Rectal smooth muscle tissue (tissue), 1 donor: ENCODE data around the gene LAGE3.

Experiments used
- H3K27ac ChIP-seq: one replicate; pipeline ENCODE4 v1.7.0; 2013; ENCODE audit warnings: low read depth, low read length, inconsistent platforms
- H3K27me3 ChIP-seq: one replicate; pipeline ENCODE4 v1.7.0; 2013; ENCODE audit warnings: low read length; ENCODE audit not compliant: control insufficient read depth, insufficient read depth
- H3K36me3 ChIP-seq: one replicate; pipeline ENCODE4 v1.7.0; 2013; ENCODE audit warnings: low read length; ENCODE audit not compliant: control insufficient read depth, insufficient read depth
- H3K4me1 ChIP-seq: one replicate; pipeline ENCODE4 v1.7.0; 2013; ENCODE audit warnings: low read length; ENCODE audit not compliant: control insufficient read depth, insufficient read depth
- H3K4me3 ChIP-seq: one replicate; pipeline ENCODE4 v1.7.0; 2013; ENCODE audit warnings: low read length
- H3K9ac ChIP-seq: one replicate; pipeline ENCODE4 v1.7.0; 2013; ENCODE audit warnings: low read length

LAGE3 gene

DNA sequence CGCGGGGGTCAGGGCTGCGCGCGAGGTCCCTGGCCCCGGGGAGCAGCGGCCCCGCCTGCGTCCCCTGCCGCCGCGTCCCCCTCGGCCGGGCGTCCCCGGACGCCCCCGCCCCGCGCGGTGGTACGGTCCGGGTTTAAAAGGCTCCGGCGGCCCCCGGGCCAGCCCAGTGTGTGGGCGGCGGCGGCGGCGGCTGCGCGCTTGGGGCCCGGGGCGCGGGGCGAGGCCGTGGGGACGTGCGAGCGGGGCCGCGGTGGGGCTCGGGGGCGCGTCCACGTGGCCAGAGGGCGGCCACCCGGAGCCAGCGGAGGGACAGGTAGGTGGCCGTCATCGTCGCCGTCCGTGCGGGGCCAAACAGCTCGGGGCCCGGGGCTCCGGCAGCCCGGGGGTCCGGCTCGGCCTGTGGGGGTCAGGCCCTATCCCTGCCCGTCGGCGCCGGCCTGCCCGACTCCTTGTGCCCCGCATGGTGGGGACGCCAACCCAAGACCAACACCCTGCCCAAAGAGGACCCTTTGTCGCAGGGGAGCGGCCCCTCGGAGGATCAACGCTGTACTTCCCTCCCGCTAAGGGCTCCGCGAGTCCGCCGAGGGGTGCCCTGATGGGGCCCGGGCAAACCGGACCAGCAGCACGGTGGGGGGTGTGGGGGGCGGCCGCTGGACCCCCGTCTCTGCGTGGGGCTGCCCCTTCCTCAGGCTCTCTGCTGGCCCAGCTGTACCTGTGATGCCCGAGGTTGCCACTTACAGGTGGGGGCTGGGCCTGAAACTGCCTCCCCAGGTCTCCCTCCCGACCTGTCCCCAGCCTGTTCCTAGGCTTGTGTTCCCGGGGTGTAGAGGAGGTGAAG is 20.7 kb downstream of the LAGE3 start, which contains the start of gene PLXNA3:
PLXNA3 (plus strand) TSS at position 166 of the 838 bp plus-strand sequence. CDS start 1,903 bp downstream, outside the sequence.
- no peaks in the 10 kb centered on the region for H3K36me3 ChIP-seq
- no peaks in the 10 kb centered on the region for H3K4me1 ChIP-seq
- no peak within 1 kb of the TSS for H3K9ac ChIP-seq
- H3K4me3 ChIP-seq, result peak within 1 kb of the TSS; percentile 71
- H3K27ac ChIP-seq, result peak within 1 kb of the TSS; percentile 50
- H3K27me3 ChIP-seq, result peaks cover 3% of the 10 kb centered on the region

DNA sequence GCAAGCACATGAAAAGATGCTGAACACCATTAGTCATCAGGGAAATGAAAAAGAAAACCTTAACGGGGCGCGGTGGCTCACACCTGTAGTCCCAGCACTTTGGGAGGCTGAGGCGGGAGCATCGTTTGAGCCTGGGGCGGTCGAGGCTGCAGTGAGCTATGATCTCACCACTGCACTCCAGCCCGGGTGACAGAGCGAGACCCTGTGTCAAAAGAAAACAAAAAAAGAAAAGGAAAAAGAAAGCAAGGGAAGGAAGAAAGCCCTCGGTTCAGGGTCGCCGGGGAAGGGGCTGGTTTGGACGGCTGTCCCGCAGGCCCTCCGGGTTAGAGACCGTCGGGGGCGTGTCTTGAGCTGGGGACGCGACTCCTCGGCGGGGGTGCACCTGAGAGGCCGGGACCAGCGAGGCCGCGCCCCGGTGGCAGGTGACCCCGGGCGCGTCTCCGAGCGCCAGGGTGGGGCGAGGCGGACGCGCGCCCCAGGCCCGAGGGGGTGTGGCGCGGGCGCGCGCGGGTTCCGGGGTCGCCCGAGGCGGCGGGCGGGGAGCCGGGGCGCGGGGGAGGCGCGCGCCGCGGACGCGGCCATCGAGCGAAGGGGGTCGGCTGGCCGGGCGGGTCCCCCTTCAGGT is 21.5 kb downstream of the LAGE3 start:
- Histone ChIP-seq H3K36me3 (peaks cover under 1% of the 10 kb centered on the region), H3K27me3 (peaks cover 2% of the 10 kb centered on the region), H3K4me1 (no peaks in the 10 kb centered on the region), H3K4me3 (peak overlapping the region; percentile 58), H3K27ac (no peak overlapping the region), H3K9ac (no peak overlapping the region)

DNA sequence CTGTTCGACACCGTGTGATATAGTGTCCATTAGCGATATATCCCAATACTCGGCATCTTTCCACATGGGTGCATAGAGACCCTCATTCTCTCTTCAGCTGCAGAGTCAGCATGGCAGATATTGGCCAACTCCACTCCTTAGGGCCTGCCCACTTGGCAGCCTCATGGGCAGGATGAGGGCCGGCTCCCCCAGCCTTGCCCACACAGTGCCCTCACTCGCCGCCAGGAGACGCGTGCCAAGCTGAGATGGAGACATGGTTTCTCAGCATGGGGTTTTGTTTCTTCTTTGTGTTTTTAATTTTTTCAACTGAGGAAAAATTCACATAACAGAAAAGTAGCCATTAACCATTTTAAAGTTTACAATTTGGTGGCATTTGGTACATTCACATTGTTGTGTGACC is 26.3 kb downstream of the LAGE3 start:
- Histone ChIP-seq H3K4me1 (no peaks in the 10 kb centered on the region), H3K9ac (no peak overlapping the region), H3K27me3 (no peaks in the 10 kb centered on the region), H3K4me3 (no peak overlapping the region), H3K36me3 (peaks cover 16% of the 10 kb centered on the region), H3K27ac (no peak overlapping the region)

DNA sequence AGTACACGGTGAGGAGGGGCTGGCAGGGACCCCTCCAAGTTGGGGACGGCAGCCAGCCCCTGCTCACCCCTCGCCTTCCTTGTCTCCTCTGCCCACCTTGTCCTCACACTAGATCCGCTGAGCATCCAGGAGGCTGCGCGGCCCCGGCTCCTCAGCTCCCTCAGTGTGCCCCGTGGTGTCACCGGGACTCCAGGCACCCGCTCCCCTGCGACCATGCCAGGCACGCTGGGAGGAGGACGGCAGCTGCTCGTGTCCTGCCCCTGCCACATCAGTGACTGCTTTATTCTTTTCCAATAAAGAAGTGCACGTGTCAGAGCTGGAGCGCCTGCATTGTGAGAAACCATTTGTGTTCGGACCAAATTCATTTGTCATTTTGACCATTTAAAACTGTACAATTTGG is 28.8 kb downstream of the LAGE3 start:
- Histone ChIP-seq H3K4me3 (no peak overlapping the region), H3K27me3 (no peaks in the 10 kb centered on the region), H3K27ac (no peak overlapping the region), H3K4me1 (peaks cover 2% of the 10 kb centered on the region), H3K9ac (no peak overlapping the region), H3K36me3 (peaks cover 22% of the 10 kb centered on the region)

DNA sequence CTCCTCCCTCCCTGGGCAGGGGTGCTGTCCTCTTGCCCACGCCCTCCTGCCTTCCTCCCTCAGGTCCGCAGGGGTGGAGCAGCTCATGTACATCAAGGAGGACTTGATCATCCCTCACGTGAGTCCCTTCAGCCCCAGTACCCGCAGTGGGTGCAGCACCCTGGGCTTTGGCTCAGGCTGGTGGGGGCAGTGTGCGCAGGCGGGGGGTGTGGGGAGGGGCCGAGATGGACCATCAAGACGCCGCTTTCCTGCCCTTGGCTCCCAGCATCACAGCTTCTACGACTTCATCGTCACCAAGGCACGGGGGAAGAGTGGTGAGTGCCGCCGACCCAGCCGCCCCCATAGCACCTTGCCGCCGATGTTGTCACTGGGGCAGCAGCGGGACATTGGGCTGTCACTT is 29.5 kb downstream of the LAGE3 start:
- Histone ChIP-seq H3K27me3 (no peaks in the 10 kb centered on the region), H3K4me1 (peaks cover 9% of the 10 kb centered on the region), H3K4me3 (no peak overlapping the region), H3K36me3 (peaks cover 22% of the 10 kb centered on the region), H3K27ac (no peak overlapping the region), H3K9ac (no peak overlapping the region)

DNA sequence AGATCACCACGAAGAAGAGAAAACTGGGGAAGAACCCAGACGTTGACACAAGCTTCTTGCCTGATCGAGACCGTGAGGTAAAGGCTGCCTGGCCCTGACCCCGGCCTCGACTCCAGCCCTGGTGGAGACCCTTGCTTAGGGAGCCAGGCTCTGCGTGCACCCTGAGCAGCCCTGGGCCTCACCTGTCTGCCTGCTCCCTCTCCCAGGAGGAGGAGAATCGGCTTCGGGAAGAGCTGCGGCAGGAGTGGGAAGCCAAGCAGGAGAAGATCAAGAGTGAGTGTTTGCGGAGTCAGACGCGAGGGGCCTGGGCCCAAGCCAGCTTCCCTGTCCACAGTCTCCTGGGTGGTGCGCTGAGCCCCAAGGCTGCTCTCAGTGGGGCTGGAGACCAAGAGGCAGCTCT is 30.6 kb downstream of the LAGE3 start:
- Histone ChIP-seq H3K36me3 (peaks cover 22% of the 10 kb centered on the region), H3K27me3 (no peaks in the 10 kb centered on the region), H3K27ac (no peak overlapping the region), H3K4me3 (no peak overlapping the region), H3K9ac (no peak overlapping the region), H3K4me1 (peaks cover 9% of the 10 kb centered on the region)

DNA sequence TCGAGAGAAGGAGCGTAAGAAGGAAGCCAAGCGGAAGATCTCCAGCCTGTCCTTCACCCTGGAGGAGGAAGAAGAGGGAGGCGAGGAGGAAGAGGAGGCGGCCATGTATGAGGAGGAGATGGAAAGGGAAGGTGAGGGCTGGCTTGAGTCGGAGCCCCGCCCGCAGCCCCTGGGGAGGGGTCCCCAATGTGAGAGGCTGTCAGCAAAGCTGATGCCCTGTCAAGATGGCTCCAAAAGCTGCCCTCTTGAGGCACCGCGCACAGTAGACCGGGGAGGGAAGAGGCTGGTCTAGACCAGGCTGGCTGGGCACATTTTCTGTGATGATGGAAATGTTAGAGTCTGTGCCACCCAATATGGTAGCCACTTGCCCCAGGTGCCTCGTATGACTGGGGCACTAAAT is 32.7 kb downstream of the LAGE3 start:
- H3K4me1 ChIP-seq, result peaks cover 9% of the 10 kb centered on the region
- no peaks in the 10 kb centered on the region for H3K27me3 ChIP-seq
- H3K9ac ChIP-seq, result no peak overlapping the region
- H3K27ac ChIP-seq, result no peak overlapping the region
- H3K36me3 ChIP-seq, result peaks cover 22% of the 10 kb centered on the region
- no peak overlapping the region for H3K4me3 ChIP-seq

DNA sequence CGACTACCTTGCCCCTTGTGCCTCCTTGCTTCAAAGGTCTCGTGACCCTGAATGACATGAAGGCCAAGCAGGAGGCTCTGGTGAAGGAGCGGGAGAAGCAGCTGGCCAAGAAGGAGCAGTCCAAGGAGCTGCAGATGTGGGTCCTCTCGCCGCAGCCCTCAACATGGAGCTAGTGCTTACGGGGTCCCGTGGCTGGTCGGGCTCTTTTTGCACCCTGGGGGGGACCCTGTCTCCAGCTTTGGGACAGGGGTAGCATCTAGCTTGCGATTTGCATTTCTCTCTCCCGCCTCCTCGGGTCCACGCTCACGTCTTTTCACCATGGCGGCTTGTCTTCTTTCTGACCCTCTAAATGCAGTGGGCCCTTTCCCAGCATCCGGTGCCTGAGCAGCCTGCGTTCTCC is 33.3 kb downstream of the LAGE3 start:
- no peak overlapping the region for H3K9ac ChIP-seq
- H3K36me3 ChIP-seq, result peaks cover 22% of the 10 kb centered on the region
- no peak overlapping the region for H3K27ac ChIP-seq
- H3K4me3 ChIP-seq, result no peak overlapping the region
- H3K4me1 ChIP-seq, result peaks cover 9% of the 10 kb centered on the region
- H3K27me3 ChIP-seq, result no peaks in the 10 kb centered on the region

DNA sequence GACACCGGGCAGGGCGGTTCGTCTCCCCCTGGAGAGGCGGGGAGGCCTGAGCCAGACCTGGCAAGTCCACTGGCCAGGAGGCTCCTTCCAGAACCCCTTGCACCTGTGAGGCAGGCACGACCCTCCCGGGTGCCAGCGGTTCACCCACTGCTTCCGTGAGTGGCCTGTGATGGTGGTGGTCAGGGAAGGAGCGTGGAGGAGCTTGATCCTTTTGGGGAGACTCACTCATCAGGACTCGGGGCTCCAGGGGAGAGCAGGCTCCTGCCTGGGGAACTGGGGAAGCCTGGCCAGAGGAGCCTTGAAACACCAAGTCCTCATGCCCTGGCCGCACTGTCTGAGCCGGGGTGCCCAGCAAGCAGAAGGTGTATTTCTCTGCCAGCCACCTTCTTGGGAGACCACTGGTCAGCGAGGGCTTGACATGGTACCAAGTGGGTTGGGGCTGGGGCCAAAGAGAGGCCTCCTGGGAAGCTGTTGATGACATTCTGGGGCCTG is 34.3 kb downstream of the LAGE3 start:
- peak overlapping the region; percentile 65 for H3K4me3 ChIP-seq
- peaks cover 22% of the 10 kb centered on the region for H3K36me3 ChIP-seq
- H3K4me1 ChIP-seq, result peaks cover 9% of the 10 kb centered on the region
- no peak overlapping the region for H3K27ac ChIP-seq
- no peaks in the 10 kb centered on the region for H3K27me3 ChIP-seq
- H3K9ac ChIP-seq, result peak overlapping the region; percentile 35

DNA sequence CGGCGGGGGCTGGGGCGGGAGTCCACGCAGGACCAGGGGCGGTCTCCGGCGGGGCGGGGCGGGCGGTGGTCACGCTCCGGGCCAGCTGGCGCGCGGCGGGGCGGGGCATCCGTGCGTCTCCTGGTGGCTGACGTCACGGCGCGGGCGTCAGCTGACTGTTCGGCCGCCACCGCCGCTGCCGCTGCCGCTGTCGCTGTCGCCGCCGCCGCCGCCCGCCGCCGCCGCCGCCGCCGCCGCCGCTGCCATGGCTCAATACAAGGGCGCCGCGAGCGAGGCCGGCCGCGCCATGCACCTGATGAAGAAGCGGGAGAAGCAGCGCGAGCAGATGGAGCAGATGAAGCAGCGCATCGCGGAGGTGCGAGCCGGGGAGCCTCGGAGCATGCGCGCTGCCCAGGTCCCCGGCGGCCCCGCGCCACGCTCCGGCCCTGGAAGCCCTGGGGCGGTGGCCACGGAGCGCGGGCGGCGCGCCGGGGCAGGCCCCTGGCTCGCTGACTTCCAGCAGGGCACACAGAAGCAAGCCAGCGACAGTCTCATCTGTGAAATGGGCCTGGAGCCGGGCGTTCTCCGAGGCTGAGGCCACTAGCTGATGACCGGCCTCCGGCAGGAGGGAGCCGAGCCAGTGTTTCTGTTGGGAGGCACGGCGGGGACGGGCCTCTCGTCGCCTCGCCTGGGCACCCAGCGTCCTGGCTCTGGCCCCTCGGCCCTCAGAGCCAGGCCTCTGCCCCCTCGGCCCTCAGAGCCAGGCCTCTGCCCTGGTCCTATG is 34.9 kb downstream of the LAGE3 start, which contains the start of gene FAM50A:
FAM50A (plus strand) TSS at position 150 of the 763 bp plus-strand sequence; CDS start at position 245, 95 bp downstream.
- H3K4me3 ChIP-seq, result peak within 1 kb of the TSS; percentile 65
- peak within 1 kb of the TSS; percentile 35 for H3K9ac ChIP-seq
- H3K4me1 ChIP-seq, result peaks cover 9% of the 10 kb centered on the region
- no peaks in the 10 kb centered on the region for H3K27me3 ChIP-seq
- H3K27ac ChIP-seq, result peak within 1 kb of the TSS; percentile 59
- H3K36me3 ChIP-seq, result peaks cover 19% of the 10 kb centered on the region

DNA sequence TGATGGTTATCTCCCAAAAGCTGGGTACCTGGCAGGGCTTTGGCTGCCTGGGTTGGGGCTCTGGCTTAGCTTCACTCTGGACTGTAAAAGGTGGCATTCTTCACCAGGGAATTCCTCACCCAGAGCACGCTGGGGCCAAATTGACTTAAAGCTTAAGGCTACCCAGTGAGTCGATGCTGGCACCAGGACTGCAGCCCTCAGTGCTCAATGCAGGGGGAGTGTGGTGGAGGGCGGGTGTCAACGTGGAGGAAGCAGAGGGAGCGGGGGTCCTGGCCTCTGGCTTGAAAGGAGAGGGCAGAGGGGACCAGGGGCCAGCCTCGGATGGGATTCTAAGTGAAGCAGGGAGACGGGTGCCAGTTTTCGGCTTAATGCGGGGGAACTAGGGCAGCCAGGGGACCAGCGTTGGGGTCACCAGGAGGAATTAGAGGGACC is 35.6 kb downstream of the LAGE3 start:
- Histone ChIP-seq H3K4me3 (peak overlapping the region; percentile 35), H3K9ac (no peak overlapping the region), H3K27ac (peak overlapping the region; percentile 33), H3K27me3 (no peaks in the 10 kb centered on the region), H3K4me1 (peaks cover 11% of the 10 kb centered on the region), H3K36me3 (peaks cover 15% of the 10 kb centered on the region)
